CD14-positive monocyte (primary cell): ENCODE data around the gene WNT11. TPM values are rescaled to one million over a fixed set of nuclear protein-coding genes. Genes with fewer than 3 reads are reported as not detected.

Experiments used
- DNase-seq, 3 donors: peaks; one replicate each; pipeline ENCODE4 v3.0.0-alpha.2; 2011 to 2022
- H2AFZ ChIP-seq: 2 replicates; pipeline ENCODE4 v1.6.0; 2012; ENCODE audit warnings: mild to moderate bottlenecking, low read depth, low read length, inconsistent platforms; ENCODE audit not compliant: insufficient read depth, poor library complexity, severe bottlenecking
- H3K27ac ChIP-seq, 2 donors: 1 replicate in 1 of 2; 2 replicates in 1 of 2; pipeline ENCODE4 v1.5.1; 2012 to 2013; ENCODE audit warnings: low read length in 2 of 2, control low read depth in 1 of 2, inconsistent platforms in 1 of 2, low read depth in 1 of 2, mild to moderate bottlenecking in 1 of 2
- H3K27me3 ChIP-seq, 2 donors: one replicate each; pipeline versions ENCODE4 v1.6.0 to v1.6.1; 2011 to 2013; ENCODE audit warnings: low read length in 2 of 2; ENCODE audit not compliant: control insufficient read depth in 2 of 2, insufficient read depth in 2 of 2
- H3K36me3 ChIP-seq, 2 donors: replicated peaks in 1 of 2; 1 replicate in 1 of 2; 2 replicates in 1 of 2; pipeline versions ENCODE4 v1.5.1 to v1.6.1; 2012 to 2013; ENCODE audit warnings: low read length in 2 of 2, control low read depth in 1 of 2, inconsistent platforms in 1 of 2, mild to moderate bottlenecking in 1 of 2; ENCODE audit not compliant: insufficient read depth in 2 of 2, control insufficient read depth in 1 of 2
- H3K4me1 ChIP-seq, 2 donors: 1 replicate in 1 of 2; 2 replicates in 1 of 2; pipeline versions ENCODE4 v1.5.1 to v1.6.1; 2012 to 2013; ENCODE audit warnings: low read length in 2 of 2, control low read depth in 1 of 2, inconsistent platforms in 1 of 2, mild to moderate bottlenecking in 1 of 2, moderate library complexity in 1 of 2; ENCODE audit not compliant: insufficient read depth in 2 of 2, control insufficient read depth in 1 of 2
- H3K4me2 ChIP-seq: replicated peaks from 2 replicates; pipeline ENCODE3; 2012; ENCODE audit warnings: low read length, moderate library complexity, mild to moderate bottlenecking; ENCODE audit not compliant: poor library complexity, severe bottlenecking; ENCODE audit errors: extremely low read depth
- H3K4me3 ChIP-seq, 3 experiments: fragments of 200-600 bp in 1 of 3; sonication (generic) in 1 of 3; replicated peaks in 1 of 3; 1 replicate in 2 of 3; 2 replicates in 1 of 3; pipeline ENCODE4 v1.5.1; 2011 to 2013; ENCODE audit warnings: low read length in 3 of 3, mild to moderate bottlenecking in 3 of 3, control low read depth in 2 of 3, low read depth in 2 of 3, inconsistent platforms in 1 of 3, moderate library complexity in 1 of 3
- H3K79me2 ChIP-seq: 2 replicates; pipeline ENCODE4 v1.6.0; 2012; ENCODE audit warnings: mild to moderate bottlenecking, control low read depth, inconsistent platforms, low read length, moderate library complexity; ENCODE audit not compliant: insufficient read depth
- H3K9ac ChIP-seq: 2 replicates; pipeline ENCODE4 v1.6.0; 2017; ENCODE audit warnings: low read length, mild to moderate bottlenecking; ENCODE audit not compliant: insufficient read depth, poor library complexity, severe bottlenecking
- H3K9me3 ChIP-seq, 2 donors: replicated peaks in 1 of 2; 1 replicate in 1 of 2; 2 replicates in 1 of 2; pipeline versions ENCODE4 v1.5.1 to v1.6.1; 2012 to 2013; ENCODE audit warnings: low read length in 2 of 2, control low read depth in 1 of 2; ENCODE audit not compliant: control insufficient read depth in 1 of 2, insufficient read depth in 1 of 2
- H4K20me1 ChIP-seq: 2 replicates; pipeline ENCODE4 v1.6.0; 2012; ENCODE audit warnings: mild to moderate bottlenecking, low read length, control low read depth, moderate library complexity; ENCODE audit not compliant: insufficient read depth
- H3K27ac Mint-ChIP-seq, 7 donors: one replicate each; pipeline ENCODE4 v1.8.0; 2020; ENCODE audit warnings: mild to moderate bottlenecking in 7 of 7, mixed read lengths in 7 of 7, moderate library complexity in 6 of 7, inconsistent platforms in 2 of 7
- H3K27me3 Mint-ChIP-seq, 3 donors: one replicate each; pipeline ENCODE4 v1.8.0; 2021 to 2022; ENCODE audit warnings: low read depth in 3 of 3, mild to moderate bottlenecking in 3 of 3, mixed read lengths in 3 of 3, moderate library complexity in 3 of 3, inconsistent platforms in 1 of 3
- H3K36me3 Mint-ChIP-seq, 2 donors: one replicate each; pipeline ENCODE4 v1.8.0; 2020; ENCODE audit warnings: mixed read lengths in 2 of 2, inconsistent platforms in 1 of 2, mild to moderate bottlenecking in 1 of 2
- H3K4me1 Mint-ChIP-seq: one replicate; pipeline ENCODE4 v1.8.0; 2020; ENCODE audit warnings: mild to moderate bottlenecking, mixed read lengths
- H3K4me3 Mint-ChIP-seq, 2 donors: one replicate each; pipeline ENCODE4 v1.8.0; 2020; ENCODE audit warnings: mild to moderate bottlenecking in 2 of 2, mixed read lengths in 2 of 2, moderate library complexity in 1 of 2
- H3K9me3 Mint-ChIP-seq, 7 donors: one replicate each; pipeline ENCODE4 v1.8.0; 2020 to 2022; ENCODE audit warnings: mixed read lengths in 7 of 7, mild to moderate bottlenecking in 6 of 7, moderate library complexity in 6 of 7, inconsistent platforms in 2 of 7
- CTCF ChIP-seq: fragments of 200-600 bp; IDR thresholded peaks from one replicate; pipeline ENCODE4 v1.8.0; 2022; ENCODE audit warnings: antibody characterized with exemption, mild to moderate bottlenecking
- WGBS: methylation state at CpG from one replicate; pipeline ENCODE4 v1.1.5; 2013; ENCODE audit warnings: missing lambda C conversion rate; ENCODE audit not compliant: insufficient coverage; 5-methylcytosine and 5-hydroxymethylcytosine counted together
- intact Hi-C, 2 donors: fragments of 100-400 bp; cut with micrococcal nuclease; formaldehyde crosslinking; loops; one replicate each; pipeline versions ENCODE4 v1.15.0 to v1.15.1; 2023
- polyA plus RNA-seq, 3 donors: library from polyadenylated mRNA; depleted of rRNA in 1 of 3; unstranded in 2 of 3; stranded (reverse) in 1 of 3; fragments of 300-500 nt in 2 of 3; fragments of >200 nt in 1 of 3; fragmentation: Illumina TruSeq in 2 of 3; gene quantifications; 1 replicate in 2 of 3; 2 replicates in 1 of 3; pipeline ENCODE4 v1.2.3, GENCODE V29; 2012 to 2021

WNT11 gene
- polyA plus RNA-seq, 3 donors: 0.09 to 0.24 (median 0.21) TPM

GRCh38 chr11:76219243-76219642 is 12.9 kb upstream of the WNT11 start:
- peaks cover 0 to 2% (median 0%) of the 10 kb centered on the region in 7 donors for H3K9me3 Mint-ChIP-seq
- WGBS: 94% methylated on average over 3 of the region's 3 CpGs
- Histone ChIP-seq H3K9me3 (no peaks in the 10 kb centered on the region), H2AFZ (no peak overlapping the region), H3K79me2 (no peaks in the 10 kb centered on the region), H3K4me3 (no peak overlapping the region), H3K36me3 (no peaks in the 10 kb centered on the region), H3K27ac (no peak overlapping the region), H3K4me2 (no peak overlapping the region), H3K9ac (no peak overlapping the region), H3K4me1 (peaks cover 4 to 17% of the 10 kb centered on the region in 2 donors), H3K27me3 (no peaks in the 10 kb centered on the region), H4K20me1 (no peaks in the 10 kb centered on the region)
- peaks cover 0 to 4% (median 2%) of the 10 kb centered on the region in 3 donors for H3K27me3 Mint-ChIP-seq
- intact Hi-C loops: no loop called here
- peaks cover 17% of the 10 kb centered on the region for H3K4me1 Mint-ChIP-seq
- no peak for TF ChIP-seq CTCF
- H3K36me3 Mint-ChIP-seq: no peaks in the 10 kb centered on the region
- DNase-seq: no peak
- no peak overlapping the region for H3K27ac Mint-ChIP-seq
- H3K4me3 Mint-ChIP-seq: no peak overlapping the region

GRCh38 chr11:76218449-76219178 is 12.3 kb upstream of the WNT11 start:
- Histone ChIP-seq H3K9me3 (no peaks in the 10 kb centered on the region), H3K4me1 (peaks cover 4 to 14% of the 10 kb centered on the region in 2 donors), H4K20me1 (no peaks in the 10 kb centered on the region), H3K27ac (no peak overlapping the region), H3K27me3 (peaks cover 0 to 2% of the 10 kb centered on the region in 2 donors), H3K79me2 (no peaks in the 10 kb centered on the region), H3K4me2 (no peak overlapping the region), H3K36me3 (no peaks in the 10 kb centered on the region), H2AFZ (no peak overlapping the region), H3K4me3 (no peak overlapping the region), H3K9ac (no peak overlapping the region)
- Mint-ChIP-seq H3K27me3 (peaks cover 2 to 8% (median 6%) of the 10 kb centered on the region in 3 donors), H3K4me3 (no peak overlapping the region), H3K27ac (no peak overlapping the region), H3K9me3 (peaks cover 0 to 2% (median 0%) of the 10 kb centered on the region in 7 donors), H3K36me3 (no peaks in the 10 kb centered on the region), H3K4me1 (peaks cover 13% of the 10 kb centered on the region)
- no peak for DNase-seq
- no peak for TF ChIP-seq CTCF
- intact Hi-C loops: no loop called here
- 71% methylated on average over 6 of the region's 9 CpGs for WGBS
